ENCODE results near the gene ALDH3A1.

GRCh38 chr17:19756546-19756945 lies 8.4 kb upstream of the ALDH3A1 start:
- TF ChIP-seq CTCF (IDR thresholded peaks at IDR 0.05) = no peak
- no peak for TF ChIP-seq POLR2A (IDR thresholded peaks at IDR 0.05)
- no peak for TF ChIP-seq EP300 (IDR thresholded peaks at IDR 0.05)

All from stomach (tissue), 4 donors.